T-cell (primary cell): Measurements from ENCODE around the gene OSBP2. TPM values are rescaled to one million over a fixed set of nuclear protein-coding genes. Genes with fewer than 3 reads are reported as not detected.

Experiments
- ATAC-seq, 4 experiments: fragments of 200-7000 bp in 3 of 4; fragments of 150-1000 bp in 1 of 4; cut with Tn5 transposase; replicated peaks in 1 of 4; 1 replicate in 3 of 4; 2 replicates in 1 of 4; pipeline ENCODE4 v1.10.0; 2021; ENCODE audit warnings: moderate library complexity in 3 of 4, mild to moderate bottlenecking in 2 of 4, moderate number of reproducible peaks in 1 of 4
- CTCF ChIA-PET, 2 donors: fragments of 300-600 bp; sonication (Branson Sonifier 250); formaldehyde crosslinking; loops; one replicate each; lab custom pipeline; 2022; ENCODE audit warnings: antibody characterized with exemption in 2 of 2; lab: Charles Lee
- POLR2A ChIA-PET, 2 donors: fragments of 300-600 bp; sonication (Branson Sonifier 250); formaldehyde crosslinking; loops; one replicate each; lab custom pipeline; 2022; ENCODE audit warnings: antibody characterized with exemption in 2 of 2; lab: Charles Lee
- DNase-seq, 35 experiments: peaks; one replicate each; pipeline versions ENCODE4 v3.0.0 to v3.0.0-alpha.2; 2013 to 2023
- H3K27ac ChIP-seq: one replicate; pipeline ENCODE4 v1.5.1; 2013; ENCODE audit warnings: low read length
- H3K27me3 ChIP-seq, 2 experiments: replicated peaks in 1 of 2; 1 replicate in 1 of 2; 2 replicates in 1 of 2; pipeline versions ENCODE4 v1.6.1 to v1.7.0; 2013; ENCODE audit warnings: low read length in 1 of 2, mixed read lengths in 1 of 2; ENCODE audit not compliant: control insufficient read depth in 2 of 2, insufficient read depth in 2 of 2; ENCODE audit errors: extremely low read depth in 1 of 2
- H3K36me3 ChIP-seq, 2 donors: 1 replicate in 1 of 2; 2 replicates in 1 of 2; pipeline versions ENCODE4 v1.6.1 to v1.7.0; 2013; ENCODE audit warnings: low read length in 1 of 2; ENCODE audit not compliant: control insufficient read depth in 2 of 2, insufficient read depth in 1 of 2; ENCODE audit errors: extremely low read depth in 1 of 2
- H3K4me1 ChIP-seq, 2 experiments: 1 replicate in 1 of 2; 2 replicates in 1 of 2; pipeline versions ENCODE4 v1.6.1 to v1.7.0; 2013; ENCODE audit warnings: low read length in 2 of 2, mixed read lengths in 1 of 2; ENCODE audit not compliant: insufficient read depth in 2 of 2, control insufficient read depth in 1 of 2; ENCODE audit errors: extremely low read depth in 1 of 2
- H3K4me3 ChIP-seq, 2 donors: 1 replicate in 1 of 2; 2 replicates in 1 of 2; pipeline versions ENCODE4 v1.5.1 to v1.7.0; 2013; ENCODE audit warnings: mild to moderate bottlenecking in 2 of 2, low read length in 1 of 2, moderate library complexity in 1 of 2; ENCODE audit not compliant: control insufficient read depth in 1 of 2; ENCODE audit errors: extremely low read depth in 1 of 2
- H3K9me3 ChIP-seq: 2 replicates; pipeline ENCODE4 v1.7.0; 2013
- H3K27ac Mint-ChIP-seq, 2 donors: one replicate each; pipeline ENCODE4 v1.8.0; 2020 to 2021; ENCODE audit warnings: mild to moderate bottlenecking in 2 of 2, mixed read lengths in 2 of 2
- H3K27me3 Mint-ChIP-seq, 2 donors: one replicate each; pipeline ENCODE4 v1.8.0; 2021 to 2022; ENCODE audit warnings: mixed read lengths in 2 of 2
- H3K36me3 Mint-ChIP-seq: one replicate; pipeline ENCODE4 v1.8.0; 2021; ENCODE audit warnings: mixed read lengths
- H3K4me1 Mint-ChIP-seq, 3 donors: one replicate each; pipeline ENCODE4 v1.8.0; 2020 to 2022; ENCODE audit warnings: mixed read lengths in 3 of 3, mild to moderate bottlenecking in 1 of 3
- H3K4me3 Mint-ChIP-seq, 3 donors: one replicate each; pipeline ENCODE4 v1.8.0; 2020 to 2022; ENCODE audit warnings: mild to moderate bottlenecking in 3 of 3, mixed read lengths in 3 of 3, moderate library complexity in 3 of 3
- H3K9me3 Mint-ChIP-seq, 3 donors: one replicate each; pipeline ENCODE4 v1.8.0; 2020 to 2022; ENCODE audit warnings: mixed read lengths in 3 of 3
- WGBS: methylation state at CpG from one replicate; pipeline ENCODE4 v1.1.5; 2013; ENCODE audit warnings: missing lambda C conversion rate; ENCODE audit not compliant: insufficient coverage; 5-methylcytosine and 5-hydroxymethylcytosine counted together
- total RNA-seq, 35 experiments: library from RNA in 6 of 35; stranded (reverse) in 6 of 35; fragments of 120-200 nt in 1 of 35; gene quantifications; one replicate each; pipeline versions ENCODE4 v1.2.1 to v1.2.4 and lab custom pipeline; 2013 to 2026

The OSBP2 gene
- total RNA-seq, 5 donors from 2014 or later (not counting 1 experiment from before 2014, with no cell fraction given), result 1.6 to 2.8 (median 2.1) TPM

DNA sequence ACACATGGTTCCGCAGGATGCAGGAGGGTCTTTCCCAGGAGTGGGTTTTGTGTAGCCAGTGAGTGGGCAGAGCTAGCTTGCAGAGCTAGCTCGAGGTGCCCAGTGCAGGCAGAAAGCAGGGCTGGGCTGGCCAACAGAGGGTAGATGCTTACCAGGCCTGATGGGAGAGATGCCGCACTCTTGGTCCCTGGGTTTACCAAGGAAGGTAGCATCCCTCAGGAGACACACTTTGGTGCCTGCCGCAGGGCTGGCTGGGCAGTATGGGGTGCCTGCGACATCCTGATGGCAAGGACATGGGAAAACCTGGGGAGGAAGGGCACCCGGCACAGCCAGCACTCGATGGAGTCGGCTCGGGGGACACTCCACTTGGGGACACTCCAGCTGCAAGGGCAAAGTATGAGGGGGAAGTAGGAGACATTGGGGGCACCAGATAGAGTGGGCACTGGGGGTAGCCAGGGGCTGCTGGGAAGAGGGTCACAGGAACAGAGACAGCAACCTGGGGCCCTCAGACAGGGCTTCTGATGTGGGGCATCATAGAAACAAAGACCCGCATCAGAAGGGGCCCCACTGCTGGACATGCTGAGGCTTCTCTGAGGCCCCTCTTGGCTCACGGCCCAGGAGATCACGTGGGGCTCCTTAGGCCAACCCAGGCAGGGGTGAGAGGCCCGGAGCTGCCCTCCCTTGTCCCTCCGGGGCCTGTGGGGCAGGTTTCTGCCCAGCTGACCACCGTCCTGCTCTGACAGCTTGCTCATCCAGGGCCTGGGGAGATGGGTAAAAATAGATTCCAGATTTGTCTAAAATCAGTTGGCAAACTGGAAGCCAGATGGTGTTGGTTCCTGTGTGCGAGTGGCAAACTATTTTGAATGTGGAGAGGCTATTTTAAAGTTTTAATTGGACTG, 184.1 kb downstream of the OSBP2 start:
- no peak overlapping the region for H3K4me3 Mint-ChIP-seq
- DNase-seq (no peak), ATAC-seq (no peak)
- POLR2A ChIA-PET, result no interaction called here
- no peaks in the 10 kb centered on the region for H3K4me1 ChIP-seq
- H3K36me3 Mint-ChIP-seq, result no peaks in the 10 kb centered on the region
- CTCF ChIA-PET, result no interaction called here
- no peak overlapping the region for H3K27ac Mint-ChIP-seq
- no peaks in the 10 kb centered on the region for H3K9me3 Mint-ChIP-seq
- H3K27me3 Mint-ChIP-seq, result no peaks in the 10 kb centered on the region
- WGBS, result 76% methylated on average over 12 of the region's 16 CpGs
- H3K27me3 ChIP-seq, result peaks cover 0 to 5% of the 10 kb centered on the region in 2 experiments
- no peak overlapping the region for H3K27ac ChIP-seq
- no peaks in the 10 kb centered on the region for H3K9me3 ChIP-seq
- no peak overlapping the region for H3K4me3 ChIP-seq
- no peaks in the 10 kb centered on the region for H3K4me1 Mint-ChIP-seq
- no peaks in the 10 kb centered on the region for H3K36me3 ChIP-seq

DNA sequence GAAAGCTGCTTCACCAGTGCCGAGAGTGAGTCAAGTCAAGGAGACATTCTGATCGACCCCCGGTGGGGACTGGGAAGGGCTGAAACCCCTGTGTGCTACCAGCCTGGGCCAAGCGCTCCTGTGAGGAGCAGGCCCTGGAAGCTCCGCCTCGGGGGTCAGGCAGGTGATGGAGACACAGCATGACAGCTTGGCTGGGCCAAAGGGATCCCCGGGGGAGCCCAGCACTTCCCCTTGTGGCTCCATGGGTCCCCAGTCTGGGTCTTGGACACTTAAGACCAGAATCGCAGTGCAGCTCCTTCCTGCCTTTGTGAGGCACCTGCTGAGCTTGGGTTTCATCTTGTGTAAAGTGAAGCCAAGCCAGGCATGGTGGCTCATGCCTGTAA, 184.7 kb downstream of the OSBP2 start:
- H3K27ac Mint-ChIP-seq, result no peak overlapping the region
- ChIA-PET POLR2A (no interaction called here), CTCF (no interaction called here)
- no peaks in the 10 kb centered on the region for H3K9me3 ChIP-seq
- WGBS, result 82% methylated on average over 8 of the region's 8 CpGs
- peaks cover 0 to 5% of the 10 kb centered on the region in 2 experiments for H3K27me3 ChIP-seq
- ATAC-seq, result no peak
- no peak overlapping the region for H3K4me3 ChIP-seq
- H3K4me1 Mint-ChIP-seq, result no peaks in the 10 kb centered on the region
- no peak overlapping the region for H3K27ac ChIP-seq
- no peak for DNase-seq
- no peaks in the 10 kb centered on the region for H3K36me3 ChIP-seq
- H3K4me3 Mint-ChIP-seq, result no peak overlapping the region
- H3K36me3 Mint-ChIP-seq, result no peaks in the 10 kb centered on the region
- H3K27me3 Mint-ChIP-seq, result no peaks in the 10 kb centered on the region
- H3K4me1 ChIP-seq, result no peaks in the 10 kb centered on the region
- no peaks in the 10 kb centered on the region for H3K9me3 Mint-ChIP-seq

DNA sequence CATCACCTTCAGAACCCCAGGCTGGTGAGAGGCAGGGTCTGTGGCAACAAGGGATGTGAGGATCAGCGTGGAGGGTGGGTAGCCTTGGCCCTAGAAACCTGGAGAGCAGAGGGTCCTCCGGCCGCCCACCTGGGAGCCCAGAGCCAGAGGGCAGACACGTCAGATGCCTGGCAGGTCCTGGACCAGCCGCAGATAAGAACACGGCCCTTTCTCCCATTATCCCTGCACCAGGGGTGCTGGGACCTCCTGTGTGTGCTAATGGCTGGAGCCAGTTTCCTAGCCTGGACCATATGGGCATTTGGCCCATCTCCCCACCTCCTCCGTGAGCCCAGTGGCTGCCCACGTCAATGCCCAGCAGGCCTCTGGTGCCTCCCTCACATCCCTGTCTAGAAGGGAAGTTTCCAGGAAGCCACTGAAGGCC, 185.5 kb downstream of the OSBP2 start:
- H3K4me3 Mint-ChIP-seq, result no peak overlapping the region
- ChIA-PET CTCF (no interaction called here), POLR2A (no interaction called here)
- no peaks in the 10 kb centered on the region for H3K27me3 Mint-ChIP-seq
- H3K9me3 Mint-ChIP-seq, result no peaks in the 10 kb centered on the region
- Histone ChIP-seq H3K4me3 (no peak overlapping the region), H3K4me1 (no peaks in the 10 kb centered on the region), H3K36me3 (no peaks in the 10 kb centered on the region), H3K9me3 (no peaks in the 10 kb centered on the region), H3K27me3 (peaks cover 0 to 5% of the 10 kb centered on the region in 2 experiments), H3K27ac (no peak overlapping the region)
- H3K27ac Mint-ChIP-seq, result no peak overlapping the region
- WGBS, result 81% methylated on average over 3 of the region's 8 CpGs
- ATAC-seq (no peak), DNase-seq (no peak)
- H3K4me1 Mint-ChIP-seq, result no peaks in the 10 kb centered on the region
- no peaks in the 10 kb centered on the region for H3K36me3 Mint-ChIP-seq

DNA sequence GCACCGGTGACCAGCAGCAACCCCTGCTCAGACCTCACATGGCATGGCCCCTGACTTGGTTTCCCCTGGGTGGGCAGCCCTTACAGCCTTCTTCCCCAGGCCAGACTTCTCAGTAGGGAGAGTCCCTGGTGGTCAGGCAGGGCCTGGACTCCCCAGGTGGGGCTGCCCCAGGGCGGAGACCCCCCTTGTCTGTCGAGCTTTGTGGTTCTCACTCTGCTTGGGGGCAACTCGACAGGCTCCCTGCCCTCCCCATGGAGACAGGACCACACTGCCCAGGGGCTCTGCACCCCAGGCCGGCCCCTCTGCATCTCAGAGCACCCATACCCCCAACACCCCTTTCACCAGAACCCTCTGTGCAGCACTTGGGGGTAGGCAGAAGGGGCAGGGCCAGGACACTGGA, 186.2 kb downstream of the OSBP2 start:
- Histone ChIP-seq H3K36me3 (no peaks in the 10 kb centered on the region), H3K4me3 (no peak overlapping the region), H3K9me3 (no peaks in the 10 kb centered on the region), H3K4me1 (no peaks in the 10 kb centered on the region), H3K27me3 (peaks cover 0 to 5% of the 10 kb centered on the region in 2 experiments), H3K27ac (no peak overlapping the region)
- H3K36me3 Mint-ChIP-seq, result no peaks in the 10 kb centered on the region
- H3K9me3 Mint-ChIP-seq, result no peaks in the 10 kb centered on the region
- DNase-seq (no peak), ATAC-seq (no peak)
- POLR2A ChIA-PET, result no interaction called here
- H3K27ac Mint-ChIP-seq, result no peak overlapping the region
- H3K27me3 Mint-ChIP-seq, result no peaks in the 10 kb centered on the region
- H3K4me1 Mint-ChIP-seq, result no peaks in the 10 kb centered on the region
- CTCF ChIA-PET, result no interaction called here
- 67% methylated on average over 2 of the region's 5 CpGs for WGBS
- H3K4me3 Mint-ChIP-seq, result no peak overlapping the region

DNA sequence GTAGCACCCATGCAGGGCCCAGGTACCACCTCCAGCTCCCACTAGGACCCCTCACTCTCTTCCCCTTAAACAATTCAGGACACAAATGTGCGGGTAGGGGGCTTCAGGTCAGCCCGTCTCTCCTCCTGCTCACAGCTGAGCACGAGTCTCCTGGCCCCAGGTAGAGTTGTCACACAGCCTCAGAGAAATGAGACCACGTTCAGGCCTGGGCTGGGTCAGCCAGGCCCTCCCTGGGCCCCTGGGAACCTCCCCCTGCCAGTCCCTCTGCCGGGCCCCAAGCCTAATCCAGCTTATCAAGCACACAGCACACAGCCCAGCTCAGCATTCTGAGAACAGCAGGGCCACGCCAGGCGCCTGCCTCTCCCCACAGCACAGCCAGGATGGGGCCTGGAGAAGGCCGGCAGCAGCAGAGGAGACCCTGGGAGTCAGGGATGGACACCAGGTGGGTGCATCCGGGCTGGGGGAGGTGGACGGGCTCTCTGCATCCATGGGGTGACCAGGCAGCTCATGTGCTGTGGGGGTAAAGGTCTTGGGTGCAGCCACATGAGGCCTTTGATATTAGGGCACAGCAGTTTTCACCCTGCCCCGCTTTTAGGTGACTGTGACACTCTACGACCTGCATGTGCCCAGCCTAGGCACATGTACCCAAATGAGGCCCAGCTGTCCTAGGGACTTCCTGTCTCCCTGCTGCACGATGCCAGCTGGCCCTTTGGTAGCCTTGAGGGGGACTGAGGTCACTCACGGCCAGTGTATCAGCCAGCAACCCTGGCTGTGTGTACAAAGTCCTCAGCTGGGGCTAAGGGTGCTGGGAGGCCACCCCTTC, 186.9 kb downstream of the OSBP2 start:
- Mint-ChIP-seq H3K27me3 (no peaks in the 10 kb centered on the region), H3K36me3 (no peaks in the 10 kb centered on the region), H3K4me3 (no peak overlapping the region), H3K9me3 (no peaks in the 10 kb centered on the region), H3K4me1 (no peaks in the 10 kb centered on the region), H3K27ac (no peak overlapping the region)
- 78% methylated on average over 8 of the region's 14 CpGs for WGBS
- ATAC-seq (no peak), DNase-seq (no peak)
- Histone ChIP-seq H3K4me3 (no peak overlapping the region), H3K4me1 (no peaks in the 10 kb centered on the region), H3K9me3 (no peaks in the 10 kb centered on the region), H3K27me3 (peaks cover 0 to 5% of the 10 kb centered on the region in 2 experiments), H3K36me3 (no peaks in the 10 kb centered on the region), H3K27ac (no peak overlapping the region)
- CTCF ChIA-PET, result no interaction called here
- POLR2A ChIA-PET, result no interaction called here

DNA sequence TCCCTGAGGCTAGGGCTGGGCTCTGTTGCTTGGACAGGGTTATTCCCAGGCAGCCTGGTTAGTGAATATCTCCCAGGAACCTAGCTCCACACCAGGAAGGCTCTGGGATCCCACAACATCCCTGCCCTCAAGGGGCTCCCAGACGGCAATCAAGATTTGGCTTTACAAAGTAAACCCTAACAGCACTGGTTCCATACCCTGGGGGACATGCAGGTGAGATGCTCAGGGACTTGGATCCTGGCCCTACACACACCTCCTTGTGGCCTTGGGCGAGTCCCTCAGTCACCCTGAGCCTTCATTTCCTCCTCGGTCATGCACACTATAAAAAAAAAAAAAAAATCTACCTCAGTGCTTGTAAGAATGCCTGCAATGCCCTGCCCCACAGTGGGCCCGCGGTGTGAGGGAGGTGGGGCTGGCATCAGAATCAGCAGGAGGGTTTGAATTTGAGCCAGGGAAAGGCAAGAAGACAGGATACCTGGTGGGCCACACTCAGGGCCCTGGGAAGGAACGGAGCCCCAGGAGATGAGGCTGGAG, 187.6 kb downstream of the OSBP2 start:
- Mint-ChIP-seq H3K27ac (no peak overlapping the region), H3K4me1 (no peaks in the 10 kb centered on the region), H3K36me3 (no peaks in the 10 kb centered on the region), H3K27me3 (no peaks in the 10 kb centered on the region), H3K4me3 (no peak overlapping the region), H3K9me3 (no peaks in the 10 kb centered on the region)
- Histone ChIP-seq H3K36me3 (no peaks in the 10 kb centered on the region), H3K27ac (no peak overlapping the region), H3K4me1 (no peaks in the 10 kb centered on the region), H3K4me3 (no peak overlapping the region), H3K9me3 (no peaks in the 10 kb centered on the region), H3K27me3 (peaks cover 0 to 5% of the 10 kb centered on the region in 2 experiments)
- POLR2A ChIA-PET, result no interaction called here
- WGBS, result 87% methylated on average over 4 of the region's 6 CpGs
- DNase-seq, result no peak
- no peak for ATAC-seq
- CTCF ChIA-PET, result no interaction called here
